Activated naive CD8-positive, alpha-beta T cell treated with anti-CD3 and anti-CD28 coated beads for 36 hours (primary cell): ENCODE measurements around the gene CYP26B1. TPM values are rescaled to one million over a fixed set of nuclear protein-coding genes. Genes with fewer than 3 reads are reported as not detected.

ENCODE experiments used
- DNase-seq: peaks from one replicate; pipeline ENCODE4 v3.0.0; 2021
- H3K27ac Mint-ChIP-seq: one replicate; pipeline ENCODE4 v1.8.0; 2022; ENCODE audit warnings: mild to moderate bottlenecking, moderate library complexity, mixed read lengths
- H3K27me3 Mint-ChIP-seq: one replicate; pipeline ENCODE4 v1.8.0; 2022; ENCODE audit warnings: mild to moderate bottlenecking, mixed read lengths
- H3K36me3 Mint-ChIP-seq: one replicate; pipeline ENCODE4 v1.8.0; 2021; ENCODE audit warnings: mild to moderate bottlenecking, mixed read lengths
- H3K4me1 Mint-ChIP-seq: one replicate; pipeline ENCODE4 v1.8.0; 2021; ENCODE audit warnings: mixed read lengths
- H3K4me3 Mint-ChIP-seq: one replicate; pipeline ENCODE4 v1.8.0; 2022; ENCODE audit warnings: mild to moderate bottlenecking, moderate library complexity, mixed read lengths
- H3K9me3 Mint-ChIP-seq: one replicate; pipeline ENCODE4 v1.8.0; 2022; ENCODE audit warnings: mixed read lengths
- total RNA-seq, 2 experiments: library from RNA; stranded (reverse); gene quantifications; one replicate each; pipeline ENCODE4 v1.2.3, GENCODE V29; 2021

CYP26B1 gene
- total RNA-seq, 2 experiments from 2014 or later = not detected

DNA sequence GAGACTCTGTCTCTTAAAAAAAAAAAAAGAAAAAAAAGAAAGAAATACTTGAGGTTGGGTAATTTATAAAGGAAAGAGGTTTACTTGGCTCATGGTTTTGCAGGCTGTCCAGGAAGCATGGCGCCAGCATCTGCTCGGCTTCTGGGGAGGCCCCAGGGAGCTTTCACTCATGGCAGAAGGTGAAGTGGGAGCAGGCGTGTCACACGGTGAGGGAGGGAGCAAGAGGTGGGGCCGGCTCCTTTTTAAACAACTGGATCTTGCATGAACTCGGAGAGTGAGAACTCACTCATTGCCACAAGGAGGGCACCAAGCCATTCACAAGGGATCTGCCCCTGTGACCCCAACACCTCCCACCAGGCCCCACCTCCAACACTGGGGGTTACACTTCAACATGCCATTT, 30.6 kb downstream of the CYP26B1 start:
- peaks cover 11% of the 10 kb centered on the region for H3K27me3 Mint-ChIP-seq
- no peak for DNase-seq
- no peaks in the 10 kb centered on the region for H3K4me1 Mint-ChIP-seq
- H3K9me3 Mint-ChIP-seq = peaks cover 6% of the 10 kb centered on the region
- no peaks in the 10 kb centered on the region for H3K36me3 Mint-ChIP-seq
- no peak overlapping the region for H3K27ac Mint-ChIP-seq
- H3K4me3 Mint-ChIP-seq = no peak overlapping the region

DNA sequence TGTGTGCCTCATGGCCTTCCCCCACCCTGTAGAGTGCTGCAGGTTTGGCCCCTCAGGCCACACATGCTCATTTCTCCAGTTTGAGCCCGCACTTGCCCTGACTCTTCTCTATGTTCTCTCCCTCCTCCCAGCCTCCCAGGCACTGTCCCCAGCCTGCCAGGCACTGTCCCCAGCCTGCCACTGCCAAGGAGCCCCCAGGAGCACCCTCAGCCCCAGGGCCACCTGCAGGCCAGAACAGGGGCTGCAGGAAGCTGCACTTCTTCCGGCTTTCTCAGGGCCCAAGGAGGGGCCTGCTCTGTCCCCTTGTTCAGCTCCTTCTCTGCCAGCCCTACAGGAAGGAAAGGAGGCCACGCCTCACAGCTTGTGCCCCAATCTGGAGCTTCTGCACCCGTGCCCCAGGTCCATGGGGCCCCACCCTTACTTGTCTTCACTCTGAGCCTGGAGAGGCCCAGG, 31.6 kb downstream of the CYP26B1 start:
- Mint-ChIP-seq H3K4me3 (no peak overlapping the region), H3K27ac (no peak overlapping the region), H3K4me1 (no peaks in the 10 kb centered on the region), H3K36me3 (no peaks in the 10 kb centered on the region), H3K27me3 (peaks cover 10% of the 10 kb centered on the region), H3K9me3 (no peaks in the 10 kb centered on the region)
- no peak for DNase-seq

DNA sequence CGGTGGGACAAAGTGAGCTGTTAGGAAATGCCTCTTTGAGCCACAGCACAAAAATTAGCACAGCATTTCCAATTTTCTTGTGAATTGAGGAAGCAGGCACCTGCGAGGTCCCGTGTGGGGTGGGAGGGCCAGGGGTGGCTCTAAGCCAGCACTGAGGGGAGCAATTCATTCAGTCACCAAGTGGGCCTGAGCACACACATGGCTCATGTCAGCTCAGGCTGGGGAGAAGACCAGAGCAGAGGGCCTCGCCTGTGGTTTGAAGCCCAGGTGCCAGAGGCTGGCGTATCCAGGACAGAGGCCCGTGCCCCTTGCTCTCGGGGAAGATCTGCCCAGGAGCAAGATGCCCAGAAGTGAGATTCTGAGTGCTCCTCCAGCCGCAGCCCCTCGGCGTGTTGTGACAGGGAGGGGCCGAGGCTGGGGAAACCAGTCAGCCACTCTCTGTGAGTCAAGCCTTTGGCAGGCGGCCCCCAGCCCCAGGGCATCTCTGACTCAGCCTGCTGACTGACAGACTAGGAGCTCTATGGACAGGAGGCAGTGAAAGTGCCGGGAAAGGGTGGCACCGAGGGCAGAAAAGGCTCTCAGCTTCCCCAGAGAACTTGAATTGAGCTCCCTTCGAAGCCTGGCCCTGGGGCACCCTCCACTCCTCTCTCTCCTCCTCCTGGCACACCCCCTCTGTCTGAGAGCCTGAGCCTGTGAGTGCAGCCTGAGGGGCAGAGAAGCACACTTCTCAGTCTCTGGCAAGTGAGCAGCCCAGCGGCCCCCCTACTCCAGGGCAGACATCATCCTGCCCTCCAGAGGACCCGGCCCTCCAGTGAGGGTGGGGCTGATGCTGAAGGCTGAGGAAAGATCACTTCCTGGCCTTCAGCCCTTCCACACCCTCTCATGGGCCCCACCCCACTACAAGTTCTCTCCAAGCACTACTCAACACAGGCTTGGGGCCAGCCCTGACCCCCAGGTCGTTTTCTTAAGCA, 32.3 kb downstream of the CYP26B1 start:
- no peak overlapping the region for H3K27ac Mint-ChIP-seq
- peaks cover 10% of the 10 kb centered on the region for H3K27me3 Mint-ChIP-seq

DNA sequence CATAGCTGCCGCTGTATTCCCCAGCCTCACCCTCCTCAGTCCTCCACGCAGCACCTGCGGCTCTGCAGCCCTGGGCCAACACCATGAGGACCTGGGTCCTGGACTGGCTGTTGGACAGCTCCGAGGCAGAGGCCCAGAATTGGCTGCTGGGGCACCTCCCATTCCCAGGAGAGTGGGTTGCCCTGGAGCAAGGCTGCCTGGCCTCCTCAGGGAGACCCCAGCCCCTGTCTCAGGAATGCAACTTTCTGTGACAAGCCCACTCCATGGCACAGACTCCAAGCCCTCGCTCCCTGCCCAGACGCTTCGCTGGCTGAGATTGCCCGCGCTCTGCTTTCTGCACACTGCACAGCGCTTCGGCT, 33.0 kb downstream of the CYP26B1 start:
- DNase-seq = no peak
- Mint-ChIP-seq H3K4me3 (no peak overlapping the region), H3K4me1 (no peaks in the 10 kb centered on the region), H3K27ac (no peak overlapping the region), H3K36me3 (no peaks in the 10 kb centered on the region), H3K9me3 (no peaks in the 10 kb centered on the region), H3K27me3 (peaks cover 10% of the 10 kb centered on the region)

More for the DNA sequence above, 32.3 kb downstream of the CYP26B1 start:
- Mint-ChIP-seq H3K9me3 (no peaks in the 10 kb centered on the region), H3K4me3 (no peak overlapping the region), H3K36me3 (no peaks in the 10 kb centered on the region), H3K4me1 (no peaks in the 10 kb centered on the region)
- no peak for DNase-seq

DNA sequence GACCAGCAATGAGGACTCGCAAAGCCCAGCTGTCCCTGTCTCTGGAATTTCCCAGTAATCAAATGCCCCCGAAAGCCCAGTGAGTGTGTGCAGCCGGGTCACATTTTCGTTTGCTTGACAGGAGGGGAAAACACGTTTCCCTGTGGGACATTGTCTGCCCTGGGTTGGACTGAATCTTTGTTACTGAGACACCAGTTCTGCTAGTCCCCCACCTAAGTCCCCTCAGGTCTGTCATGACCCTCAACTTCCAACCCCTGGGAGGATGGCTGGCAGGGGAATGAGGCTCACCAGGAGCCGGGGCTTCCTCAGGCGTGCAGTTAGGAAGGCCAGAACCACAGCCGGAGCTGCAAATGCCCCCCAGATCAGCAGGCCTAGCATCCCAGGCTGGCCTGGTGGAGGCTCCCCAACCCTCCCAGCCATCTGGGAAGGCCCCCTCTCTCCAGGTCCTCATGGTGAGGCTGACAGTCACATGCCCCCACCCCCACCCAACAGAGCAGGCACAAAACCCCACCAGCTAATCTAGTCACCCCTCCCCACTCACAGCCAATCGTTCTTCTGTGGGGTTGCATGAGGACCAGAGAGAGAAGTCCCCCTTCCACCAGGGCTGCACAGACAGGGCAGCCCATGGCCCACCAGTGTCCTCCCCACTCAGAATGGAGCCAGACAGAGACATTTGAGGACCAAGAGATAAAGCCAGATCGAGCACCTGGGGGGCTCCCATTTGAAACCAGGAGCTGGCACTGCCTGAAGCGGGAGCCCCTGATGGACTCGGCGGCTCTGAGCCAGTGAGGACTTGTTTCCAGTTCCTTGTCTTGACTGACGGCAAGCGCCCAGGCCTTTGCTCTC, 33.6 kb downstream of the CYP26B1 start:
- H3K27ac Mint-ChIP-seq = no peak overlapping the region
- no peaks in the 10 kb centered on the region for H3K4me1 Mint-ChIP-seq
- no peak for DNase-seq
- H3K27me3 Mint-ChIP-seq = peaks cover 12% of the 10 kb centered on the region
- H3K4me3 Mint-ChIP-seq = no peak overlapping the region
- H3K9me3 Mint-ChIP-seq = no peaks in the 10 kb centered on the region
- H3K36me3 Mint-ChIP-seq = no peaks in the 10 kb centered on the region

DNA sequence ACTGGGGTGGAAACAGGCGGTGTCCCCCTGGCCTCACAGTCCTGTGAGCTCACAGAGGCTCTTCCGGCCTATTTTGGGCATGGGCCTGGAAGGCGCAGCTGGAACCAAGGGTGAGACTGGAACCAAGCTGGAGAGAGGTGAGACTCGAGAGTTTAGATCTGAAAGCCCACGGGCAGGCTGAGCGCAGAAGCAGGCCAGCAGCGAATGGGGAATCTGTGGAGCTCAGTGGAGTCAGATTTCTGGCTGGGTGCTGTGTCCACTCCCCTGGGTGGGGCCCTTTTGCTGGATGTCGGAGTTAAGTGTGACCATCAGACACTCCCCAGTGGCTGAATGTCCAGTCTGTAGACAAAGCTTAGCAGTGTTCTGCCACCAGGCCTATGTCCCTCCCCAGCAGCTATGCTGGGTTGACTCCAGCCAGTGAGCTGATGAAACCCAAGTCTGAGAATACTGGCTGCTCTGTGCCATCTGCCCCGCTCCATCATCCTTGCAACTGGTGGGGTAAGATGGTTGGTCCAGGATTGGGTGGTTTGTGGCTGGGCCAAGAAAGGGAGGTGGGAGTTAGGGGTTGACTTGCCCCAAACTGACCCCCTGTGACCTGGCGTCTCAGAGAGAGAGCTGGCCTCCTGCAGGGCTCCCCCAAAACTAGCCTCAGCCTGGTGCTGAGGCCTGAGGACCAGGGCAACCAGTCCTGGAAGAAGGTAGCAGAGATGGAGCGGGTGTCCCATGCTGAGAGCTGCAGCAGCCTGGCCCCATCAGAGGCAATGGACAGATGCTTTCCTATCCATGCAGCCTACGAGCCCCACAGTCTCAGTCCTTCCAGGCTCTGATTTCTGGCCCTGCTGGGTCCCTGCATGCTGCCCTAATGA, 34.4 kb downstream of the CYP26B1 start:
- no peak for DNase-seq

DNA sequence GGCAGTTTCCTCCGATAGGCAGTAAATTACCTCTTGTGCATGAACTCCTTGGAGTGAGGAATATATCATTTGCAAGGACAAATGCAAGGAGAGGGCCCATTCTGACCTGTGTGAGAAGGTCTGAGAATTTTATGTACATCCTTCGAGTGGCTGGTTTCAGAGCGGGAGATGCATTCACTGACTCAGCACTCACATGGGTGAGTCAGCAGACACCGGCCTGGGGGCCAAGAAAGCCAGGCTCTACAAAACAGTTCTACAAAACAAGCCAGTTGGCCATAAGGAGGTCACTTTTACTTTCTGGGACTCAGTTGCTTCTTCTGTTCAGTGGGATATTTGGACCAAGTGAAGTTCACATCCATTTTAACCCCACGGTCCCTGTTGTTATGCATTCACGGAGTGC, 35.3 kb downstream of the CYP26B1 start:
- Mint-ChIP-seq H3K27ac (no peak overlapping the region), H3K36me3 (no peaks in the 10 kb centered on the region), H3K4me1 (no peaks in the 10 kb centered on the region), H3K9me3 (no peaks in the 10 kb centered on the region), H3K27me3 (peaks cover 20% of the 10 kb centered on the region), H3K4me3 (no peak overlapping the region)
- DNase-seq = no peak

More for the DNA sequence above, 34.4 kb downstream of the CYP26B1 start:
- no peaks in the 10 kb centered on the region for H3K4me1 Mint-ChIP-seq
- no peak overlapping the region for H3K4me3 Mint-ChIP-seq
- no peak overlapping the region for H3K27ac Mint-ChIP-seq
- H3K36me3 Mint-ChIP-seq = no peaks in the 10 kb centered on the region
- peaks cover 16% of the 10 kb centered on the region for H3K27me3 Mint-ChIP-seq
- H3K9me3 Mint-ChIP-seq = no peaks in the 10 kb centered on the region

DNA sequence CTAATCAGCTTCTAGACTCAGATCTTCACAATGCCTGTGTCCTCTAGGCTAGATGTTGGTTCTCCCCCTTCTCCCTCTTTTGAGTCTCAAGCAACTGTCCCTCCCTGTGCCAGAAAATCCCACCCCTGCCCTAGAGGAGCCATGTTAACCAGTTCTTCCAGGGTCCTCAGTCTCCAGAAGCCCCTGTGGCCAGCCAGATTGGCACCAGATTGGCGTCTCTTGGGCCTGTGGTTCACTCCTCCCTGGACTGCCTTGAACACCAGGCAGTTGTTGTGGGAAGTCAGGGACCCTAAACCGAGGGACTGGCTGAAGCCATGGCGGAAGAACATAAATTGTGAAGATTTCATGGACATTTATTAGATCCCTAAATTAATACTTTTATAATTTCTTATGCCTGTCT, 36.6 kb downstream of the CYP26B1 start:
- Mint-ChIP-seq H3K27me3 (peaks cover 26% of the 10 kb centered on the region), H3K36me3 (no peaks in the 10 kb centered on the region), H3K4me1 (no peaks in the 10 kb centered on the region), H3K9me3 (no peaks in the 10 kb centered on the region), H3K27ac (no peak overlapping the region), H3K4me3 (no peak overlapping the region)
- DNase-seq = no peak

DNA sequence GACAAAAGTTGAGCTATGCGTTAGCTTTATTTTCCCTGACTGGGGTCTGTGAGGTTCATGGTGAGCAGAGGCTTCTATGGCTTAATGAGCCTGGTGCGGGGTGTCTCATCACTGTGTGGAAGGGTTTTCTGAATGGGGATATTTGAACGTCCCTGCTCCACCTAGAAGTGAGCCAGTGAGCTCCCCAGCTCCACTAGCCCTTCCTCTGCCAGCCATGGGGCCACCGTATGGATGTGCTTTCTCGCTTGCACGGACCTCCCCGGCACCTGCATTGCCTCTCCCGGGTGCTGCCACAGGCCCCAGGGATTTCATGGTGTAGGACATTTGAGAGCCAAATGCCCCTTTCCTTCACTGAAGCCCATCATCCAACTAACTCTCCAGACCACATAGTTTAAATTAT, 37.8 kb downstream of the CYP26B1 start:
- Mint-ChIP-seq H3K27ac (no peak overlapping the region), H3K4me3 (no peak overlapping the region), H3K9me3 (no peaks in the 10 kb centered on the region), H3K36me3 (no peaks in the 10 kb centered on the region), H3K27me3 (peaks cover 26% of the 10 kb centered on the region), H3K4me1 (no peaks in the 10 kb centered on the region)
- DNase-seq = no peak

DNA sequence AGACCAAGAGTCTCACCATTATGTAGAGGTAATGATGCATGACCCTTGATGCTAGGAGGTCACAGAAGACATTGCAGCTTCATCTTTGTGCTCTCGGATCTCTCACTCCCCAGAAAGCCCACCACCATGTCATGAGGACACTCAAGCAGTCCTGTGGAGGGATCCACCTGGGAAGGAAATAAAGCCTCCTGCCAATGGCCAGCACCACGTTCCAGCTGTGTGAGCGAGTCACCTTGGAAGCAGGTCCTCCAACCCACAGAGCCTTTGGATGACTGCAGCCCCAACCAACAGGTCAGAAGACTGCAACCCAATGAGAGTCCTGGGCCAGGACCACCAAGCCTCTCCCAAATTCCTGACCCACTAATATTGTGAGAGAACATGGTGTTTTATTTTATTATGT, 38.4 kb downstream of the CYP26B1 start:
- H3K27ac Mint-ChIP-seq = no peak overlapping the region
- no peaks in the 10 kb centered on the region for H3K9me3 Mint-ChIP-seq
- no peaks in the 10 kb centered on the region for H3K4me1 Mint-ChIP-seq
- H3K27me3 Mint-ChIP-seq = peaks cover 26% of the 10 kb centered on the region
- no peaks in the 10 kb centered on the region for H3K36me3 Mint-ChIP-seq
- no peak for DNase-seq
- no peak overlapping the region for H3K4me3 Mint-ChIP-seq

DNA sequence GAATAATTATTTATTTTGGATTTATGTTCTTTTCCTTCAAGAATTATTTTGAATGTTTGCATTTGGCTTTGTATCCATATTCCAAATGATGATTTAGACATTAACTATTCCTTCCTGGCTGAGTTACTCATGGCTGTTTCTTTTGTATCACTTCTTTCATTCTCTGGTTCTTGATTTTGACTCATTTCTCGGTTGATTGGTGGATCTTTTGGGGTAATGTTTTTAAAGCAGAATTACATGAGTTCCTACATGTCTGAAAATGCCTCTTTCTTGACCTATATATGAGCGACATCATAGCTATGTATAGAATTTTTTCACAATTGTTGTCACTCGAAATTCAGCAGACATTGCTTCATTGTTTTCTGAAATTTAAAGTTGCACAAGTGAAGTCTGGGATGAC, 39.5 kb downstream of the CYP26B1 start:
- H3K27me3 Mint-ChIP-seq = peaks cover 26% of the 10 kb centered on the region
- no peaks in the 10 kb centered on the region for H3K36me3 Mint-ChIP-seq
- H3K27ac Mint-ChIP-seq = no peak overlapping the region
- DNase-seq = no peak
- H3K4me3 Mint-ChIP-seq = no peak overlapping the region
- H3K9me3 Mint-ChIP-seq = no peaks in the 10 kb centered on the region
- no peaks in the 10 kb centered on the region for H3K4me1 Mint-ChIP-seq

DNA sequence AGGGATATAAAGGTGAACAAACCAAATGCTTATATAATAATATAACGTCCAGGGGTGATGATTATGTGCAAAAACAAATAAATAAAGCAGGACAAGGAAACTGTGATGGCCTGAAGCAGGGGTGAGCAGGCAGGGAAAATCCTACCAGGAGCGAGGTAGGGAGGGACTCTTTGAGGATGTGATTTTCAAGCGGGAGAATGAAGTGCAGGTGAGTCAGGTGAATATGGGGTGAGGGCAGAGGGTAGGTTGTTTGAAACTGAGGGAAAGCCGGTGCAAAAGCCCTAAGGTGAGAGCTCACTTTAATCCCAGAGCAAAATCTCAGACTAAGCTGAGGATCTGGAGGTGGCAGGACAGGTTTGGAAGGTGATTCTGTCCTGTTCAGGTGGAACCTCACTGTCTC, 40.7 kb downstream of the CYP26B1 start:
- DNase-seq = no peak
- no peaks in the 10 kb centered on the region for H3K36me3 Mint-ChIP-seq
- H3K4me1 Mint-ChIP-seq = no peaks in the 10 kb centered on the region
- H3K27ac Mint-ChIP-seq = no peak overlapping the region
- no peak overlapping the region for H3K4me3 Mint-ChIP-seq
- peaks cover 33% of the 10 kb centered on the region for H3K27me3 Mint-ChIP-seq
- H3K9me3 Mint-ChIP-seq = no peaks in the 10 kb centered on the region

DNA sequence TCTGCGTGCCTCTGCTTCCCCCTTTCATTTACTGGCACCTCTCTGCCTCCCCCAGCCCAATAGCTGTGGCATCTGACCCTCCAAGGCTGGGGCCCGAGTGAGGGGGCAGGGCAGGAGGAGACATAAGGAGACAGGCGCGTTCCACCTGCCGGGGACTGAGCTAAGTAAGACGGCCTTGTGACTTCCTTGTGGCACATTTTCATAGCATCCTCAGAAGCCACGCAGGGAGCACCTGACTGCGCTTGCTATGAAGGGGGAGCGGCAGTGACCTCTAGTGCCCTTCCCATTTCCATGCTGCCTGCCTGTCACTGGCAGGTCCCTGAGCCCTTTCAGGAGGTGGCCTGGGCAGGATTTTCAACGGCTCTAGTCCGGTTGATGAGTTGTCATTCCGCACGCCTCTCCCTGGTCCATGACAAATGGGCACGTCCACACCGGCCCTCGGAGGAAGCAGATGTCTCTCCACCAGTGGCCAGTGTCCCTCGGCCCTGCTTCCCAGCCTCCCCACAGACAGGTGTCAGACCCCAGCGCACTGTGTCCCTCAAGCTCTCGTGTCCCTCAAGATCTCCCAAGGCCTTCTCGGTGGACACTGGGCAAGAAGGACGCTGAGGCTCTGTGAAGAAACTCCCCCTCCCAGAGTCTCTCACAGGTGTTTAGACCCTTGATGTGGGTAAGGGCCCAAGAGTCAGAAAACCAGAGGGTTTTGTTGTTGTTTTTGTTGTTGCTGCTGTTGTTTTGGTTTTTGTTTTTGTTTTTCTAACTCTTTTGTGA, 42.7 kb downstream of the CYP26B1 start:
- no peaks in the 10 kb centered on the region for H3K36me3 Mint-ChIP-seq
- peaks cover 32% of the 10 kb centered on the region for H3K27me3 Mint-ChIP-seq
- no peak overlapping the region for H3K4me3 Mint-ChIP-seq
- no peaks in the 10 kb centered on the region for H3K9me3 Mint-ChIP-seq
- no peak for DNase-seq
- H3K4me1 Mint-ChIP-seq = no peaks in the 10 kb centered on the region
- H3K27ac Mint-ChIP-seq = no peak overlapping the region

DNA sequence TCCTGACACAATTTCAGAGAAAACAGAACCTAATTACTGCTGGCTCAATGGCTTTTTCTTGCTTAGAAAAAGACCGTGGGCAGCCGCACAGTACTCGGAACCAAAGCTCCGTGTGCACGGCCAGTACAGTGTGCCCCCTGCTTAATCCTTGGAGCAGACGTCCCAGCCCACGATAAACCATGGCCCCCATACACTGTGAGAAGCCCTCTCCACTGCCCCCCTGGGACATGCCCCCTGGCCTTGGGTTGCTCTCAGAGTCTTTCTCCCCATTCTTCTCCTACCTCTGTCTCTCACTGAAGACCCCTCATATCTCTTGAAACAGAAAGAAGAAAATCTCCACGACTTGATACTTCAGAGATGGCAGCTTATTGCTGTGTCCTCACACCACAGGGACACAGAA, 44.0 kb downstream of the CYP26B1 start:
- H3K9me3 Mint-ChIP-seq = no peaks in the 10 kb centered on the region
- peaks cover 29% of the 10 kb centered on the region for H3K27me3 Mint-ChIP-seq
- H3K4me3 Mint-ChIP-seq = no peak overlapping the region
- H3K4me1 Mint-ChIP-seq = no peaks in the 10 kb centered on the region
- H3K27ac Mint-ChIP-seq = no peak overlapping the region
- no peak for DNase-seq
- no peaks in the 10 kb centered on the region for H3K36me3 Mint-ChIP-seq
